Astrocyte (in vitro differentiated cells and primary cell): ENCODE data around the gene PTPN3. TPM values are rescaled to one million over a fixed set of nuclear protein-coding genes. Genes with fewer than 3 reads are reported as not detected.
"Not testable (repeated sequence)": the region's sequence is repeated elsewhere in the genome, so short reads cannot be mapped to it uniquely, and the experiment has no call there.

Source experiments
- DNase-seq: peaks from one replicate; pipeline ENCODE4 v3.0.0-alpha.2; 2010; ENCODE audit warnings: low read depth
- FAIRE-seq: peaks from 2 replicates; lab custom pipeline; 2011; peaks lifted over from hg19 to GRCh38; lab: Jason Lieb, UNC
- H2AFZ ChIP-seq: 2 replicates; pipeline ENCODE4 v1.6.0; 2012; ENCODE audit warnings: low read depth, low read length, inconsistent platforms
- H3K27ac ChIP-seq: 2 replicates; pipeline ENCODE4 v1.5.1; 2011; ENCODE audit warnings: low read depth, low read length, inconsistent platforms
- H3K27me3 ChIP-seq: 2 replicates; pipeline ENCODE4 v1.6.0; 2011; ENCODE audit warnings: low read length, inconsistent platforms; ENCODE audit not compliant: insufficient read depth
- H3K36me3 ChIP-seq: 2 replicates; pipeline ENCODE4 v1.5.1; 2011; ENCODE audit warnings: low read length, inconsistent platforms; ENCODE audit not compliant: insufficient read depth
- H3K4me1 ChIP-seq: 2 replicates; pipeline ENCODE4 v1.5.1; 2011; ENCODE audit warnings: low read length, inconsistent platforms; ENCODE audit not compliant: insufficient read depth
- H3K4me2 ChIP-seq: 2 replicates; pipeline ENCODE4 v1.6.0; 2012; ENCODE audit warnings: low read length, inconsistent platforms
- H3K4me3 ChIP-seq: 2 replicates; pipeline ENCODE4 v1.5.1; 2011; ENCODE audit warnings: low read depth, mild to moderate bottlenecking, low read length, inconsistent platforms; ENCODE audit not compliant: insufficient read depth
- H3K79me2 ChIP-seq: 2 replicates; pipeline ENCODE4 v1.6.0; 2012; ENCODE audit warnings: mild to moderate bottlenecking, low read length, inconsistent platforms; ENCODE audit not compliant: insufficient read depth
- H3K9ac ChIP-seq: 2 replicates; pipeline ENCODE4 v1.6.0; 2012; ENCODE audit warnings: mild to moderate bottlenecking, low read length, inconsistent platforms
- H3K9me3 ChIP-seq: 2 replicates; pipeline ENCODE4 v1.5.1; 2012; ENCODE audit warnings: low read depth, mild to moderate bottlenecking, low read length, inconsistent platforms; ENCODE audit not compliant: insufficient read depth
- H4K20me1 ChIP-seq: 2 replicates; pipeline ENCODE4 v1.6.0; 2012; ENCODE audit warnings: low read length, inconsistent platforms; ENCODE audit not compliant: insufficient read depth
- H3K27ac Mint-ChIP-seq: one replicate; pipeline ENCODE4 v1.8.0; 2021; ENCODE audit warnings: mild to moderate bottlenecking, mixed read lengths; ENCODE audit not compliant: unreplicated experiment
- H3K27me3 Mint-ChIP-seq: one replicate; pipeline ENCODE4 v1.8.0; 2021; ENCODE audit warnings: low read depth, mixed read lengths; ENCODE audit not compliant: unreplicated experiment
- H3K36me3 Mint-ChIP-seq: one replicate; pipeline ENCODE4 v1.8.0; 2021; ENCODE audit warnings: low read depth, mixed read lengths; ENCODE audit not compliant: unreplicated experiment
- H3K4me1 Mint-ChIP-seq: one replicate; pipeline ENCODE4 v1.8.0; 2021; ENCODE audit warnings: low read depth, mixed read lengths; ENCODE audit not compliant: unreplicated experiment
- H3K4me3 Mint-ChIP-seq: one replicate; pipeline ENCODE4 v1.8.0; 2021; ENCODE audit warnings: mild to moderate bottlenecking, moderate library complexity, mixed read lengths; ENCODE audit not compliant: unreplicated experiment
- H3K9me3 Mint-ChIP-seq: one replicate; pipeline ENCODE4 v1.8.0; 2021; ENCODE audit warnings: mild to moderate bottlenecking, mixed read lengths; ENCODE audit not compliant: unreplicated experiment
- CTCF ChIP-seq: IDR thresholded peaks from 2 replicates; pipeline ENCODE4 v1.5.1; 2011; ENCODE audit warnings: low read depth, mild to moderate bottlenecking, inconsistent platforms, low read length, moderate library complexity; ENCODE audit not compliant: insufficient read depth
- EZH2 ChIP-seq: IDR thresholded peaks from 2 replicates; pipeline ENCODE4 v1.6.1; 2012; ENCODE audit warnings: mild to moderate bottlenecking, low read length, inconsistent platforms; ENCODE audit not compliant: insufficient read depth
- total RNA-seq: library from RNA; stranded (reverse); gene quantifications from 2 replicates; pipeline ENCODE4 v1.2.1, GENCODE V29; 2021

PTPN3 gene
- total RNA-seq, 1 donor from 2014 or later = 1.1 TPM

DNA sequence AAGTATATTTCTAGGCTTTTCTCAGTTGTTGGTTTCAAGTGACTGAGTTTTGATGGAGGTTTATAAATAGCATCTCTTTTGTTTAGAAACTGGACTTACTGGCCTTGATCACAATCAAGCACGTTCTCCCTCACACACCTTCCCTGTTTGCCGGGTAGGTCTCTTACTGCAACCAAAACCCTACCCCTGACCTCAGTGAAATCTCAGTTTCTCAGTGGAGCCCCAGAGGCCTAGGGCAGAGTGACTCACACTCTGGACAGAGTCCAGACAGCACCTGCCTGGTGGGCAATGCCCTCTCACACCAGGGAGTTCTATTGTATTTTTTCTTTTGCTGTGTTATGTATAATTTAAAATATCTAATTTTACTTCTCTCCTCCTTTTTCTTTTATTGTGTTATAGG lies 128.8 kb downstream of the PTPN3 start:
- H3K27ac ChIP-seq = no peak overlapping the region
- H3K4me3 ChIP-seq = no peak overlapping the region
- Mint-ChIP-seq H3K4me1 (no peaks in the 10 kb centered on the region), H3K27me3 (peaks cover 12% of the 10 kb centered on the region), H3K36me3 (no peaks in the 10 kb centered on the region), H3K9me3 (peaks cover 5% of the 10 kb centered on the region), H3K4me3 (no peak overlapping the region), H3K27ac (no peak overlapping the region)
- DNase-seq (no peak), FAIRE-seq (no peak)
- no peaks in the 10 kb centered on the region for H3K79me2 ChIP-seq
- no peaks in the 10 kb centered on the region for H4K20me1 ChIP-seq
- H3K36me3 ChIP-seq = no peaks in the 10 kb centered on the region
- no peak for TF ChIP-seq CTCF
- no peak for TF ChIP-seq EZH2
- no peak overlapping the region for H2AFZ ChIP-seq
- H3K9ac ChIP-seq = no peak overlapping the region
- no peaks in the 10 kb centered on the region for H3K4me1 ChIP-seq
- no peak overlapping the region for H3K4me2 ChIP-seq
- H3K9me3 ChIP-seq = peaks cover 4% of the 10 kb centered on the region
- peaks cover 2% of the 10 kb centered on the region for H3K27me3 ChIP-seq

DNA sequence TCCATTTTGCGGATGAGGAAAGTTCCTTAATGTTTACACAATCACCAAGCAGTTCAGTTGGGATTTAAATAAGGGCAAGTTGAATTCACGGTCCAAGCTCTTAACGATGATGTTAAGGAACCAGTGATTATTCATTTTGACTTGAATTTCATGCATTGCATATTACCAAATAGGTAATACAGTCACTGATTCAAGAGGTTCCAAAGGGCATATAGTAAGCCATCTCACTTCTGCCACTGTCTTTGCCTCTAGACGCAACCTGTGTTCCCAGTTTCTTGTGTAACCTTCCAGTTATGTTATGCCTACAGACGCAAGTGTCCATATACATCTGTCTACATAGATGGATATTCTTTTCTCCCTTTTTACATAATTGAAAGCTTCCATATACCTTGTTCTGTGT lies 137.3 kb downstream of the PTPN3 start:
- Mint-ChIP-seq H3K27me3 (peaks cover 7% of the 10 kb centered on the region), H3K4me1 (no peaks in the 10 kb centered on the region), H3K4me3 (no peak overlapping the region), H3K9me3 (peaks cover 9% of the 10 kb centered on the region), H3K27ac (no peak overlapping the region), H3K36me3 (no peaks in the 10 kb centered on the region)
- Histone ChIP-seq H3K9ac (no peak overlapping the region), H4K20me1 (no peaks in the 10 kb centered on the region), H3K36me3 (no peaks in the 10 kb centered on the region), H3K9me3 (no peaks in the 10 kb centered on the region), H3K27ac (no peak overlapping the region), H3K4me1 (no peaks in the 10 kb centered on the region), H3K79me2 (no peaks in the 10 kb centered on the region), H3K4me3 (no peak overlapping the region), H3K27me3 (no peaks in the 10 kb centered on the region), H3K4me2 (no peak overlapping the region), H2AFZ (no peak overlapping the region)
- DNase-seq (no peak), FAIRE-seq (no peak)
- TF ChIP-seq CTCF = no peak
- TF ChIP-seq EZH2 = no peak

- H3K27ac ChIP-seq, H2AFZ ChIP-seq, H3K79me2 ChIP-seq, H3K4me3 Mint-ChIP-seq, H3K27ac Mint-ChIP-seq, H3K36me3 ChIP-seq, H3K4me1 ChIP-seq, H3K36me3 Mint-ChIP-seq, H3K9me3 ChIP-seq, H3K27me3 Mint-ChIP-seq, H4K20me1 ChIP-seq, FAIRE-seq, DNase-seq, H3K9ac ChIP-seq, H3K4me1 Mint-ChIP-seq, H3K27me3 ChIP-seq, H3K4me2 ChIP-seq, H3K4me3 ChIP-seq: not testable (repeated sequence)
- peaks cover 10% of the 10 kb centered on the region for H3K9me3 Mint-ChIP-seq
Measured at GRCh38 chr9:109358968-109359603, 139.0 kb downstream of the PTPN3 start.
